Liver (tissue), 3 donors: Measurements from ENCODE around the gene GAB2.

ENCODE experiments used
- ATF3 ChIP-seq: IDR thresholded peaks from 2 replicates; pipeline ENCODE4 v1.6.1; 2016; ENCODE audit warnings: antibody characterized with exemption
- CTCF ChIP-seq: fragments of 150-350 bp; IDR thresholded peaks from 2 replicates; pipeline ENCODE4 v1.5.1; 2017; ENCODE audit warnings: improper control_type of control experiment, low read depth, low read length; ENCODE audit not compliant: missing input control
- EGR1 ChIP-seq, 2 donors: IDR thresholded peaks; 2 replicates each; pipeline ENCODE4 v1.6.1; 2016 to 2018; ENCODE audit warnings: antibody characterized with exemption in 2 of 2, low read depth in 2 of 2
- FOXA2 ChIP-seq: IDR thresholded peaks from 2 replicates; pipeline ENCODE4 v1.6.1; 2016; ENCODE audit warnings: antibody characterized with exemption
- GABPA ChIP-seq, 2 donors: IDR thresholded peaks in 1 of 2; conservative IDR thresholded peaks in 1 of 2; 2 replicates each; pipeline ENCODE4 v1.6.1; 2016; ENCODE audit warnings: antibody characterized with exemption in 2 of 2, mild to moderate bottlenecking in 1 of 2, moderate library complexity in 1 of 2
- MAX ChIP-seq: IDR thresholded peaks from 2 replicates; pipeline ENCODE4 v1.6.1; 2016; ENCODE audit warnings: antibody characterized with exemption
- REST ChIP-seq: IDR thresholded peaks from 2 replicates; pipeline ENCODE4 v1.6.1; 2016; ENCODE audit warnings: antibody characterized with exemption, mild to moderate bottlenecking
- TAF1 ChIP-seq: conservative IDR thresholded peaks from 2 replicates; pipeline ENCODE4 v1.6.1; 2016; ENCODE audit warnings: antibody characterized with exemption, mild to moderate bottlenecking
- YY1 ChIP-seq: IDR thresholded peaks from 2 replicates; pipeline ENCODE4 v1.6.1; 2016; ENCODE audit warnings: antibody characterized with exemption, mild to moderate bottlenecking
- ZBTB33 ChIP-seq: IDR thresholded peaks from 2 replicates; pipeline ENCODE4 v1.6.1; 2016; ENCODE audit warnings: antibody characterized with exemption
- donor health status: healthy.
- donor health status: healthy.

GRCh38 chr11:78220218-78221157, 197.1 kb downstream of the GAB2 start:
- no peak for TF ChIP-seq CTCF
- no peak for TF ChIP-seq MAX
- no peak for TF ChIP-seq GABPA (IDR thresholded peaks at IDR 0.05 in 1 of 2, conservative IDR thresholded peaks at IDR 0.05 in 1 of 2)
- TF ChIP-seq ZBTB33 = no peak
- TF ChIP-seq YY1 = no peak
- TF ChIP-seq REST = no peak
- no peak for TF ChIP-seq FOXA2
- TF ChIP-seq TAF1 = no peak
- TF ChIP-seq EGR1 (IDR thresholded peaks at IDR 0.05; ENCODE audit: low read depth in 2 of 2) = no peak
- TF ChIP-seq ATF3 = no peak
